KG1 (cell line): ENCODE data around the gene ANK3.

Experiments
- DNase-seq: peaks from one replicate; lab custom pipeline; 2025; lab: John Stamatoyannopoulos, UW

The ANK3 gene

GRCh38 chr10:60341969-60342368 is 47.7 kb downstream of the ANK3 start:
- no peak for DNase-seq

GRCh38 chr10:60340973-60341372 is 48.7 kb downstream of the ANK3 start:
- DNase-seq = no peak

GRCh38 chr10:60339757-60340156 is 49.9 kb downstream of the ANK3 start:
- DNase-seq = no peak

GRCh38 chr10:60338786-60339185 is 50.9 kb downstream of the ANK3 start:
- DNase-seq = no peak

GRCh38 chr10:60338002-60338564 is 51.6 kb downstream of the ANK3 start:
- no peak for DNase-seq

- no peak for DNase-seq
These were observed 52.6 kb downstream of the ANK3 start for GRCh38 chr10:60336901-60337630.

GRCh38 chr10:60335708-60336107 is 54.0 kb downstream of the ANK3 start:
- DNase-seq = no peak

- no peak for DNase-seq
These were observed 54.7 kb downstream of the ANK3 start for GRCh38 chr10:60334991-60335390.

- no peak for DNase-seq
These were observed 57.3 kb downstream of the ANK3 start for GRCh38 chr10:60332371-60332770.

GRCh38 chr10:60331886-60332285 is 57.8 kb downstream of the ANK3 start:
- no peak for DNase-seq

- no peak for DNase-seq
These were observed 66.5 kb downstream of the ANK3 start for GRCh38 chr10:60323162-60323561.

- no peak for DNase-seq
These were observed 69.0 kb downstream of the ANK3 start for GRCh38 chr10:60320666-60321065.

GRCh38 chr10:60316029-60316428 is 73.6 kb downstream of the ANK3 start:
- DNase-seq = no peak

GRCh38 chr10:60315311-60315710 is 74.4 kb downstream of the ANK3 start:
- DNase-seq = no peak

GRCh38 chr10:60314069-60314940 is 75.4 kb downstream of the ANK3 start:
- DNase-seq = no peak

- DNase-seq = no peak
These were observed 76.1 kb downstream of the ANK3 start for GRCh38 chr10:60313589-60313952.

GRCh38 chr10:60312818-60313588 is 76.7 kb downstream of the ANK3 start:
- no peak for DNase-seq

- no peak for DNase-seq
These were observed 77.9 kb downstream of the ANK3 start for GRCh38 chr10:60311821-60312220.

GRCh38 chr10:60310740-60311139 is 78.9 kb downstream of the ANK3 start:
- DNase-seq = no peak

GRCh38 chr10:60309891-60310290 is 79.8 kb downstream of the ANK3 start:
- no peak for DNase-seq

- no peak for DNase-seq
These were observed 80.3 kb downstream of the ANK3 start for GRCh38 chr10:60309371-60309770.

- no peak for DNase-seq
These were observed 84.2 kb downstream of the ANK3 start for GRCh38 chr10:60305380-60305892.
